NT2/D1 (cell line): Measurements from ENCODE around the gene BICD2.

ENCODE experiments used
- SUZ12 ChIP-seq: IDR thresholded peaks from 2 replicates; pipeline ENCODE4 v1.6.1; 2011; ENCODE audit not compliant: insufficient read length, insufficient read depth; ENCODE audit errors: extremely low read depth
- ZNF274 ChIP-seq: IDR thresholded peaks from 2 replicates; pipeline ENCODE4 v1.6.1; 2011; ENCODE audit warnings: mild to moderate bottlenecking, low read depth, low read length

- TF ChIP-seq SUZ12, result no peak
- no peak for TF ChIP-seq ZNF274
Measured at GRCh38 chr9:92754091-92754745, 10.4 kb downstream of the BICD2 start.
